HepG2 (cell line): Measurements from ENCODE around the gene RAD23A. TPM values are rescaled to one million over a fixed set of nuclear protein-coding genes. Genes with fewer than 3 reads are reported as not detected.

Source experiments
- MAZ ChIP-seq, 2 experiments: sonication (generic) in 1 of 2; formaldehyde crosslinking in 1 of 2; IDR thresholded peaks; 2 replicates each; pipeline versions ENCODE4 v1.5.0 to v1.6.1; 2012 to 2020; ENCODE audit warnings: low read depth in 2 of 2, mild to moderate bottlenecking in 2 of 2, borderline replicate concordance in 1 of 2, improper control_type of control experiment in 1 of 2, low read length in 1 of 2, missing genetic modification reagents in 1 of 2, moderate library complexity in 1 of 2
- PCBP1 ChIP-seq: fragments of 200-400 bp; formaldehyde crosslinking; IDR thresholded peaks from 2 replicates; pipeline ENCODE4 v1.6.1; 2017; ENCODE audit warnings: mild to moderate bottlenecking, low read depth, low read length, borderline replicate concordance
- TEAD3 ChIP-seq: optimal IDR thresholded peaks from 2 replicates; pipeline ENCODE3; 2016; ENCODE audit warnings: borderline replicate concordance
- TRAFD1 ChIP-seq: sonication (generic); formaldehyde crosslinking; IDR thresholded peaks from 2 replicates; pipeline ENCODE4 v1.5.1; 2020; ENCODE audit warnings: missing genetic modification reagents, mild to moderate bottlenecking, borderline replicate concordance
- YEATS4 ChIP-seq: sonication (generic); formaldehyde crosslinking; IDR thresholded peaks from 2 replicates; pipeline ENCODE4 v1.4.0; 2020; ENCODE audit warnings: missing genetic modification reagents, borderline replicate concordance
- ZFP1 ChIP-seq: IDR thresholded peaks from 2 replicates; pipeline ENCODE4 v1.6.1; 2016
- ZMYM2 ChIP-seq: sonication (generic); formaldehyde crosslinking; IDR thresholded peaks from 2 replicates; pipeline ENCODE4 v1.8.0; 2022; ENCODE audit warnings: mild to moderate bottlenecking, missing genetic modification reagents
- ZNF326 ChIP-seq: sonication (generic); formaldehyde crosslinking; IDR thresholded peaks from 2 replicates; pipeline ENCODE4 v1.4.0; 2020; ENCODE audit warnings: missing genetic modification reagents, borderline replicate concordance
- ZNF431 ChIP-seq: sonication (generic); formaldehyde crosslinking; IDR thresholded peaks from 2 replicates; pipeline ENCODE4 v1.9.0; 2022; ENCODE audit warnings: missing genetic modification reagents, low read depth, mild to moderate bottlenecking, borderline replicate concordance
- ZNF629 ChIP-seq: sonication (generic); formaldehyde crosslinking; conservative IDR thresholded peaks from 2 replicates; pipeline ENCODE4 v1.5.0; 2020; ENCODE audit warnings: missing genetic modification reagents
- ZNF773 ChIP-seq: sonication (generic); formaldehyde crosslinking; IDR thresholded peaks from 2 replicates; pipeline ENCODE4 v1.4.0; 2020; ENCODE audit warnings: missing genetic modification reagents, borderline replicate concordance
- polyA plus RNA-seq, 8 experiments: library from polyadenylated mRNA; depleted of rRNA in 3 of 8; stranded (reverse) in 7 of 8; unstranded in 1 of 8; fragments of >200 nt; fragmentation: Illumina TruSeq in 4 of 8; extraction: Trizol in 4 of 8; gene quantifications; 2 replicates each; pipeline versions ENCODE4 v1.2.1 to v1.2.3, GENCODE V29; 2011 to 2016; ENCODE audit warnings: low read depth in 4 of 8, missing spikeins in 1 of 8, mixed read lengths in 1 of 8; ENCODE audit not compliant: insufficient read depth in 1 of 8
- total RNA-seq, 5 experiments: library from RNA; depleted of rRNA; stranded (reverse); fragments of >200 nt; fragmentation: Illumina TruSeq; extraction: Trizol; gene quantifications; 2 replicates each; pipeline ENCODE4 v1.2.3, GENCODE V29; 2016; ENCODE audit warnings: low read depth in 1 of 5
- TF ChIP-seq, protein P1 (sequence below): sonication (generic); formaldehyde crosslinking; IDR thresholded peaks from 2 replicates; pipeline ENCODE4 v1.8.1; 2022; ENCODE audit warnings: low read depth, mild to moderate bottlenecking, missing genetic modification reagents
- TF ChIP-seq, protein P2 (sequence below): IDR thresholded peaks from 2 replicates; pipeline ENCODE4 v1.6.1; 2016; ENCODE audit warnings: mild to moderate bottlenecking, missing biosample characterization, missing genetic modification reagents
- TF ChIP-seq, protein P3 (sequence below): sonication (generic); formaldehyde crosslinking; IDR thresholded peaks from 2 replicates; pipeline ENCODE4 v1.4.0; 2020; ENCODE audit warnings: mild to moderate bottlenecking, missing genetic modification reagents, borderline replicate concordance
- TF ChIP-seq, protein P4 (sequence below): sonication (generic); formaldehyde crosslinking; IDR thresholded peaks from 2 replicates; pipeline ENCODE4 v1.5.0; 2020; ENCODE audit warnings: missing genetic modification reagents

RAD23A gene
- total and polyA plus RNA-seq, 2 of the 13 experiments (the other 11 are each of a cell fraction or from before 2014, with no cell fraction given) = 42.5 to 54.2 TPM

DNA sequence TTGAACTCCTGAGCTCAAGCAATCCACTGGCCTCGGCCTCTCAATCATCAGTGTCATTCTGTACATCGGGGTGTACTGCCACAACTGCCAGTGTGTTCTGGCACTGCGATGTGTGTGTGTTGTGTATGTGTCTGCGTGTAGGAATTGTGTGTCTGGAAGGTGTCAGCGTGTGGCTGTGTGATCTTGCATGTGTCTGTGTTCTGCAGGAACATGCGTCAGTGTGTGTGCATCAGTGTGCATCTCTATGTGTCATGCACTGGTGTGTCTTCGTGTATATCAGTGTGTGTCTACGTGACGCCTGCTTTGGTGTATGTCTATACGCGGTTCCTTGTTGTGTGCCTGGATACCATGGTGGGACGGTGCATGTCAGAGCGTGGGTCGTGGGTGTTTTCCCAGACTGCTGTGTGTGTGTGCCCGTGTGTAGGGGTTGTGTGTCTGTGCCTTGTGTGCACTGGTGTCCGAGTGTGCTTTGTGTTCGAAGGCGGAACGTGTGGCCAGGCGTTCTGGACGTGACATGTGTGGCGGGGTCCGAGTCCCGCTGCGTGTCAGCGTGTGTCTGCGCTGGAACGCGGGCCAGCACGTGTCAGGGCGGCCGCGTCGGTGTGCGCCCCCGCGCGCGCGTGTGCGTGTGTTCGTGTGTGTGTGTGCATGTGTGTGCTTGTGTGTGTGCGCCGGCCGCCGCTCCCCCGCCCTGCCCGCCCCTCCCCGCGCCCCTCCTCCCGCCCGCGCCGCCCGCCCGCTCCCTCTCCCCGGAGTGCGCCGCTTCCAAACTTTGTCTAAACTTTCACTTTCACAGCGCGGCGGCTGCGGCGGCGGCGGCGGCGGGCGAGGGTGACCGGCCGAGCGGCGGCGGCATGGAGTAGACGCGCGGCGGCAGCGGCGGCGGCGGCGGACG, 49.3 kb downstream of the RAD23A start, which contains the start of gene NFIX (continued):
- TF ChIP-seq, protein P1, sequence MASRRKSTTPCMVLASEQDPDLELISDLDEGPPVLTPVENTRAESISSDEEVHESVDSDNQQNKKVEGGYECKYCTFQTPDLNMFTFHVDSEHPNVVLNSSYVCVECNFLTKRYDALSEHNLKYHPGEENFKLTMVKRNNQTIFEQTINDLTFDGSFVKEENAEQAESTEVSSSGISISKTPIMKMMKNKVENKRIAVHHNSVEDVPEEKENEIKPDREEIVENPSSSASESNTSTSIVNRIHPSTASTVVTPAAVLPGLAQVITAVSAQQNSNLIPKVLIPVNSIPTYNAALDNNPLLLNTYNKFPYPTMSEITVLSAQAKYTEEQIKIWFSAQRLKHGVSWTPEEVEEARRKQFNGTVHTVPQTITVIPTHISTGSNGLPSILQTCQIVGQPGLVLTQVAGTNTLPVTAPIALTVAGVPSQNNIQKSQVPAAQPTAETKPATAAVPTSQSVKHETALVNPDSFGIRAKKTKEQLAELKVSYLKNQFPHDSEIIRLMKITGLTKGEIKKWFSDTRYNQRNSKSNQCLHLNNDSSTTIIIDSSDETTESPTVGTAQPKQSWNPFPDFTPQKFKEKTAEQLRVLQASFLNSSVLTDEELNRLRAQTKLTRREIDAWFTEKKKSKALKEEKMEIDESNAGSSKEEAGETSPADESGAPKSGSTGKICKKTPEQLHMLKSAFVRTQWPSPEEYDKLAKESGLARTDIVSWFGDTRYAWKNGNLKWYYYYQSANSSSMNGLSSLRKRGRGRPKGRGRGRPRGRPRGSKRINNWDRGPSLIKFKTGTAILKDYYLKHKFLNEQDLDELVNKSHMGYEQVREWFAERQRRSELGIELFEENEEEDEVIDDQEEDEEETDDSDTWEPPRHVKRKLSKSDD (CRISPR knock-in tag) = peak; percentile 37; the same call in 1 of the 2 replicates
- TF ChIP-seq TEAD3 (CRISPR knock-in tag) (peak; percentile 19), ZNF773 (CRISPR knock-in tag) (no peak), ZNF629 (CRISPR knock-in tag) (no peak), MAZ (IDR thresholded peaks at IDR 0.05; ENCODE audit: borderline replicate concordance, low read depth, low read length) (no peak), MAZ (CRISPR knock-in tag; IDR thresholded peaks at IDR 0.05; ENCODE audit: low read depth) (peak; percentile 53; the same call in 1 of the 2 replicates), ZMYM2 (CRISPR knock-in tag) (no peak), PCBP1 (no peak), TRAFD1 (CRISPR knock-in tag) (no peak), YEATS4 (CRISPR knock-in tag) (no peak), ZFP1 (CRISPR knock-in tag) (no peak), ZNF326 (no peak), ZNF431 (CRISPR knock-in tag) (no peak)
- TF ChIP-seq, protein P2, sequence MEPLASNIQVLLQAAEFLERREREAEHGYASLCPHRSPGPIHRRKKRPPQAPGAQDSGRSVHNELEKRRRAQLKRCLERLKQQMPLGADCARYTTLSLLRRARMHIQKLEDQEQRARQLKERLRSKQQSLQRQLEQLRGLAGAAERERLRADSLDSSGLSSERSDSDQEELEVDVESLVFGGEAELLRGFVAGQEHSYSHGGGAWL (CRISPR knock-in tag) = 0 out of 2 replicates have a peak, but pooled peaks have one; percentile 36
- TF ChIP-seq, protein P3, sequence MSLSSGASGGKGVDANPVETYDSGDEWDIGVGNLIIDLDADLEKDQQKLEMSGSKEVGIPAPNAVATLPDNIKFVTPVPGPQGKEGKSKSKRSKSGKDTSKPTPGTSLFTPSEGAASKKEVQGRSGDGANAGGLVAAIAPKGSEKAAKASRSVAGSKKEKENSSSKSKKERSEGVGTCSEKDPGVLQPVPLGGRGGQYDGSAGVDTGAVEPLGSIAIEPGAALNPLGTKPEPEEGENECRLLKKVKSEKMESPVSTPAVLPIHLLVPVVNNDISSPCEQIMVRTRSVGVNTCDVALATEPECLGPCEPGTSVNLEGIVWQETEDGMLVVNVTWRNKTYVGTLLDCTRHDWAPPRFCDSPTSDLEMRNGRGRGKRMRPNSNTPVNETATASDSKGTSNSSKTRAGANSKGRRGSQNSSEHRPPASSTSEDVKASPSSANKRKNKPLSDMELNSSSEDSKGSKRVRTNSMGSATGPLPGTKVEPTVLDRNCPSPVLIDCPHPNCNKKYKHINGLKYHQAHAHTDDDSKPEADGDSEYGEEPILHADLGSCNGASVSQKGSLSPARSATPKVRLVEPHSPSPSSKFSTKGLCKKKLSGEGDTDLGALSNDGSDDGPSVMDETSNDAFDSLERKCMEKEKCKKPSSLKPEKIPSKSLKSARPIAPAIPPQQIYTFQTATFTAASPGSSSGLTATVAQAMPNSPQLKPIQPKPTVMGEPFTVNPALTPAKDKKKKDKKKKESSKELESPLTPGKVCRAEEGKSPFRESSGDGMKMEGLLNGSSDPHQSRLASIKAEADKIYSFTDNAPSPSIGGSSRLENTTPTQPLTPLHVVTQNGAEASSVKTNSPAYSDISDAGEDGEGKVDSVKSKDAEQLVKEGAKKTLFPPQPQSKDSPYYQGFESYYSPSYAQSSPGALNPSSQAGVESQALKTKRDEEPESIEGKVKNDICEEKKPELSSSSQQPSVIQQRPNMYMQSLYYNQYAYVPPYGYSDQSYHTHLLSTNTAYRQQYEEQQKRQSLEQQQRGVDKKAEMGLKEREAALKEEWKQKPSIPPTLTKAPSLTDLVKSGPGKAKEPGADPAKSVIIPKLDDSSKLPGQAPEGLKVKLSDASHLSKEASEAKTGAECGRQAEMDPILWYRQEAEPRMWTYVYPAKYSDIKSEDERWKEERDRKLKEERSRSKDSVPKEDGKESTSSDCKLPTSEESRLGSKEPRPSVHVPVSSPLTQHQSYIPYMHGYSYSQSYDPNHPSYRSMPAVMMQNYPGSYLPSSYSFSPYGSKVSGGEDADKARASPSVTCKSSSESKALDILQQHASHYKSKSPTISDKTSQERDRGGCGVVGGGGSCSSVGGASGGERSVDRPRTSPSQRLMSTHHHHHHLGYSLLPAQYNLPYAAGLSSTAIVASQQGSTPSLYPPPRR (CRISPR knock-in tag) = no peak
- TF ChIP-seq, protein P4, sequence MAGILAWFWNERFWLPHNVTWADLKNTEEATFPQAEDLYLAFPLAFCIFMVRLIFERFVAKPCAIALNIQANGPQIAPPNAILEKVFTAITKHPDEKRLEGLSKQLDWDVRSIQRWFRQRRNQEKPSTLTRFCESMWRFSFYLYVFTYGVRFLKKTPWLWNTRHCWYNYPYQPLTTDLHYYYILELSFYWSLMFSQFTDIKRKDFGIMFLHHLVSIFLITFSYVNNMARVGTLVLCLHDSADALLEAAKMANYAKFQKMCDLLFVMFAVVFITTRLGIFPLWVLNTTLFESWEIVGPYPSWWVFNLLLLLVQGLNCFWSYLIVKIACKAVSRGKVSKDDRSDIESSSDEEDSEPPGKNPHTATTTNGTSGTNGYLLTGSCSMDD (CRISPR knock-in tag) = no peak
